Fibroblast of peridontal ligament (primary cell): Measurements from ENCODE around the gene MTFMT.
A peak's percentile ranks its signal among the peaks of the same experiment; 100 is the strongest.
"Not testable (repeated sequence)": the region's sequence is repeated elsewhere in the genome, so short reads cannot be mapped to it uniquely, and the experiment has no call there.

Source experiments
- DNase-seq: peaks from one replicate; pipeline ENCODE4 v3.0.0-alpha.2; 2010; ENCODE audit errors: extremely low read depth

MTFMT gene

GRCh38 chr15:65038836-65039235 lies 9.4 kb upstream of the MTFMT start:
- no peak for DNase-seq

GRCh38 chr15:65038428-65038827 lies 9.0 kb upstream of the MTFMT start:
- no peak for DNase-seq

- no peak for DNase-seq
These were observed 7.9 kb upstream of the MTFMT start for GRCh38 chr15:65037309-65037708.

- no peak for DNase-seq
These were observed 5.3 kb upstream of the MTFMT start for GRCh38 chr15:65034719-65035118.

- peak; percentile 80 for DNase-seq
These were observed 4.3 kb upstream of the MTFMT start for GRCh38 chr15:65033659-65034269.

GRCh38 chr15:65032801-65033537 lies 3.5 kb upstream of the MTFMT start:
- peak; percentile 65 for DNase-seq

GRCh38 chr15:65029736-65030208 lies 333 bp upstream of the MTFMT start:
- no peak for DNase-seq

GRCh38 chr15:65028338-65028737 lies 1.1 kb downstream of the MTFMT start:
- DNase-seq: no peak

GRCh38 chr15:65027593-65027992 lies 1.8 kb downstream of the MTFMT start:
- DNase-seq: no peak

- DNase-seq: no peak
These were observed 2.7 kb downstream of the MTFMT start for GRCh38 chr15:65026756-65027155.

- DNase-seq: no peak
These were observed 8.0 kb downstream of the MTFMT start for GRCh38 chr15:65021488-65021887.

GRCh38 chr15:65020419-65020818 lies 9.0 kb downstream of the MTFMT start:
- no peak for DNase-seq

GRCh38 chr15:65011198-65011597 lies 18.2 kb downstream of the MTFMT start:
- not testable (repeated sequence) for DNase-seq

- peak; percentile 19 for DNase-seq
These were observed 20.5 kb downstream of the MTFMT start for GRCh38 chr15:65008983-65009382.

GRCh38 chr15:65006876-65007275 lies 22.6 kb downstream of the MTFMT start:
- DNase-seq: no peak

- DNase-seq: peak; percentile 31
These were observed 24.4 kb downstream of the MTFMT start for GRCh38 chr15:65004993-65005392.

- DNase-seq: peak; percentile 49
These were observed 31.6 kb downstream of the MTFMT start for GRCh38 chr15:64997745-64998375.

GRCh38 chr15:64997066-64997465 lies 32.4 kb downstream of the MTFMT start:
- no peak for DNase-seq

GRCh38 chr15:64993290-64993689 lies 36.1 kb downstream of the MTFMT start:
- DNase-seq: no peak

GRCh38 chr15:64991536-64992135 lies 37.8 kb downstream of the MTFMT start:
- peak; percentile 35 for DNase-seq

- no peak for DNase-seq
These were observed 39.3 kb downstream of the MTFMT start for GRCh38 chr15:64990168-64990470.

GRCh38 chr15:64989416-64990167 lies 39.8 kb downstream of the MTFMT start, which contains the start of gene SPG21:
Gene SPG21, minus strand, starts transcription at chr15:64989914. Its CDS starts 6,345 bp downstream, at chr15:64983569.
- DNase-seq: peak; percentile 88
